ENCODE measurements around the gene TENM3. TPM values are rescaled to one million over a fixed set of nuclear protein-coding genes. Genes with fewer than 3 reads are reported as not detected.

The TENM3 gene
- total RNA-seq, 1 donor = 14.0 TPM

GRCh38 chr4:182795446-182796238, 552.4 kb downstream of the TENM3 start:
- H3K4me3 ChIP-seq (ENCODE audit: low read depth, low read length) = no peak overlapping the region
- no peak for TF ChIP-seq CTCF (IDR thresholded peaks at IDR 0.05; ENCODE audit: insufficient read depth, low read length)

GRCh38 chr4:182799515-182800215, 556.5 kb downstream of the TENM3 start:
- H3K4me3 ChIP-seq (ENCODE audit: low read depth, low read length) = no peak overlapping the region
- DNase-seq (ENCODE audit: low read depth) = no peak
- TF ChIP-seq CTCF (IDR thresholded peaks at IDR 0.05; ENCODE audit: insufficient read depth, low read length) = no peak

More at GRCh38 chr4:182795446-182796238, 552.4 kb downstream of the TENM3 start:
- DNase-seq (ENCODE audit: low read depth) = no peak

- no peak for TF ChIP-seq CTCF (IDR thresholded peaks at IDR 0.05; ENCODE audit: insufficient read depth, low read length)
- DNase-seq (ENCODE audit: low read depth) = no peak
- no peak overlapping the region for H3K4me3 ChIP-seq (ENCODE audit: low read depth, low read length)
Measured at GRCh38 chr4:182800216-182800515, 557.0 kb downstream of the TENM3 start.

GRCh38 chr4:182801636-182802035, 558.4 kb downstream of the TENM3 start:
- DNase-seq (ENCODE audit: low read depth) = no peak
- H3K4me3 ChIP-seq (ENCODE audit: low read depth, low read length) = no peak overlapping the region
- no peak for TF ChIP-seq CTCF (IDR thresholded peaks at IDR 0.05; ENCODE audit: insufficient read depth, low read length)

GRCh38 chr4:182802621-182803020, 559.4 kb downstream of the TENM3 start:
- no peak for TF ChIP-seq CTCF (IDR thresholded peaks at IDR 0.05; ENCODE audit: insufficient read depth, low read length)
- no peak for DNase-seq (ENCODE audit: low read depth)
- no peak overlapping the region for H3K4me3 ChIP-seq (ENCODE audit: low read depth, low read length)

GRCh38 chr4:182803235-182803634, 560.0 kb downstream of the TENM3 start:
- TF ChIP-seq CTCF (IDR thresholded peaks at IDR 0.05; ENCODE audit: insufficient read depth, low read length) = no peak
- no peak overlapping the region for H3K4me3 ChIP-seq (ENCODE audit: low read depth, low read length)
- DNase-seq (ENCODE audit: low read depth) = no peak

Data from fibroblast of the aortic adventitia (primary cell).